ENCODE data around the gene SAMSN1.
"Not testable (repeated sequence)": the region's sequence is repeated elsewhere in the genome, so short reads cannot be mapped to it uniquely, and the experiment has no call there.

Gene SAMSN1

DNA sequence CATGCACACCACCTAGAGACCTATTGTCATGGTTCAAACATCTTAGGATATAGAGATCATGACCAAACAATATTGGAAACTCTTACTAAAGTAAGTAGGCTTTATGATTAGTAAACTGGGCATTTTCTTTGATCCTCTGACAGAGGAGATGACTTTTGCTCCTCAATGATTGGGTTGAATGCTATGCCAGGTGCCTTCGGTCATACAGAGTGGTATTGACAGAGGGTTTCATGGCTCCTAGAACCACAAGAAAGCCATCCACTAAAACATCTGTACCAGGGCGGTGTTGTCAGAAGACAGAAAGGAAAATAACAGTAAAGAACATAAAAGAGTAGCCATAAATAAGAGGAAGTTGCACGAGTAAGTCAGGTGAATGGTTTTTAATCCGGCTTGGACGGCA lies 20.8 kb upstream of the SAMSN1 start:
- DNase-seq (ENCODE audit: low read depth), result no peak

DNA sequence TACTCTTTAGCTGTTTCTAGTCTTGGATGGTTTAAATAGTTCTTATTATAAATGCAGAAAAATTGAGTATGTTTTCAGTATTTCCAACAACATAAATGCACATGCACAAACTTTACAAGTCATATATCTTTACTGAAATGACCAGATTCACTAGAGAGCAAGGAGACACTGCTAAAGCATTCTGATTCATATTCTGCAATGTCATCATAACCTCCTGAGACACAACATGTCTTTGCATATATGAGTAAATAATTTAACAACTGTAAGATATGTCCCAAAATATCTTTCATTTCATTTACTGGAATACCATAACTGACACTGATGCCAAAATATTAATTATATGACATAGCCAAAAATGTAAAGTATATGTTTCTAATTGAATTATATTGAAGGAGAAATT lies 16.8 kb upstream of the SAMSN1 start:
- no peak for DNase-seq (ENCODE audit: low read depth)

DNA sequence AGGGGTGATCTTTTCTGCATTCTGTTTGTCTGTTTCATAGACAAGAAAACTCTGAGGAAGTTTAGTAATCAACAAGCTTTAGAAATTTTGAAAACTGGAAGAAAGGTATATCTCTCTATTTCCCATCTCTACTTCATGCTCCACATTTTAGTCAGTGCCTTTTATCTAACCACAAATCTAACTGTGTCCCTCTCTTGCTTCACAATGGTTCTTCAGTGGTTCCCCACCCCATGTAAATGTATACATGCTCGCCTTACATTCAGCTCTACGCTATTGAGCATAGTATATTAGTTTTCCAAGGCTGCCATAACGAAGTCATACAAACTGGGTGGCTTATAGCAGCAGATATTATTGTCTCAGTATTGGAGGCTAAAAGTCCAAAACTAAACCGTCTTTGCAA lies 14.4 kb upstream of the SAMSN1 start:
- no peak for DNase-seq (ENCODE audit: low read depth)

DNA sequence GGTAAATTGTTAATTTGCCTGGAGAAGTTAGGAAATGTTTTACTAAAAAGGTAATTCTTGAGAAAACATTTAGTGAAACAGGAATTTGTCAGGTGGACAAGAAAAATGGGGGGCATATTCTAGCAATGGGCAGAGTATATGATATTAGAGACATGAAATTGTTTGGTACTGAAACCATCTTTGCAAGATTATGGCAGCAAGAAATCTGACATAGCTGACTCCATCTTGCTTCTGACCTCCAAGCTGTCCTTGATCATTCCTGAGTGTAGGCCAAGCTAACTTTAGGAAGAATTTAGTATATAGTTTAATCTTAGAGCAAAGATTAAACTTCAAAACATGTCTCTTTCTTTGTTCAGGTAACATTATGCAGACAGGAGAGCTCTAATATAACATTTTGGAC lies 14.0 kb upstream of the SAMSN1 start:
- DNase-seq (ENCODE audit: low read depth), result no peak

DNA sequence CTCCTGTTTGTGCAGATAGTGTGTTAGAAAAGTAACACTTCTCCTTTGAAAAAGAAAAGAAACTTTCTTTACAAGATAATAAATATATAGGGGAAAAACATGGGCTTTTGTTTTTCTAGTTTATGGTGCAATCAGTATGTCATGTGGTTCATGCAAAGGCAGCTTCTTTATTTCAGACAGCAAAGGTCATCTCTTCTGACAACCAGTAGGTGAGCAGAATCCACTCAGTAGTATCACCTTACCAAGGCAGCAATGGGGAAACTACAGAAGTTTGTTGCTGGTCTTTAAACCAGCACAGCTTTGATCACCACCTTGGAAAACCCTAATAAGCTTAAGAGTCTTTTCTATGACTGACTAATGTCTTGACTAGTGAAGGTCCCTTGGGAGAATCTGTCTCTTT lies 13.0 kb upstream of the SAMSN1 start:
- DNase-seq (ENCODE audit: low read depth), result no peak

DNA sequence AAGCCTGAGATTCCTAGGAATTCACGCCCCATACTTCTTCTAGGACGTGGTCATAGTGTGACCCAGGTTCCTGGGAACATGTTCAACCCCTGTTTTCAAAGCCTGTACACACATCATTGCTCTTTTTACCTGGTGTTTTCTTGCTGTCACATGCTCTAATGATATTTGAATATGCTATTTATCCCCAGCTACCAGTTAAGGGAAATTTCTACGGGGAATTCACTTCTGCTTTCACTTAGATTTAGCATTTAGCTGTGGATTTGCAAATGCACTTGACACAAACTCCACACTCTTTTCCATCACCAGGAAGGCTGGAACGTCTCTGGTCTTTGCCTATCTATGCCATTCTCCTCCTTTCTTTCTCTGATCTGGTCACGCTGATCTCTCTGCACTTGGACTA lies 11.3 kb upstream of the SAMSN1 start:
- DNase-seq (ENCODE audit: low read depth), result no peak

DNA sequence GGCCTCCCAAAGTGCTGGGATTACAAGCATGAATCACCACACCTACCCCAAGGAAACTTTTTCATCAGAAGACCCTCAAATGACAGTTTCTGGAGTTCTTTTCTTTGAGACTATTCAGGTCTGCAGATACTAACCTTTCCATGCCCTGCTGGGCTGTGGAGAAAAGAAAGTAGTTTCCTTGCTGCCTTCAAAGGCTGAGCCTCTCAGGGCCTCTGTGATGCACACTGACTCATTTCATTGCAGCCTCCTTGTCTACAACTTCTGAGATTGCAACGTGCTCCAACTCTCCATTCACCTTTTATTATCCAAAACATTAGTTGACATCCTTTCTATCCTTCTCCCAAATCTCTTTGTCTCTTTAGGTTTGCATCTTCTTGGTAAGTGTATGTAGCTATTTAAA lies 8.8 kb upstream of the SAMSN1 start:
- DNase-seq (ENCODE audit: low read depth), result no peak

DNA sequence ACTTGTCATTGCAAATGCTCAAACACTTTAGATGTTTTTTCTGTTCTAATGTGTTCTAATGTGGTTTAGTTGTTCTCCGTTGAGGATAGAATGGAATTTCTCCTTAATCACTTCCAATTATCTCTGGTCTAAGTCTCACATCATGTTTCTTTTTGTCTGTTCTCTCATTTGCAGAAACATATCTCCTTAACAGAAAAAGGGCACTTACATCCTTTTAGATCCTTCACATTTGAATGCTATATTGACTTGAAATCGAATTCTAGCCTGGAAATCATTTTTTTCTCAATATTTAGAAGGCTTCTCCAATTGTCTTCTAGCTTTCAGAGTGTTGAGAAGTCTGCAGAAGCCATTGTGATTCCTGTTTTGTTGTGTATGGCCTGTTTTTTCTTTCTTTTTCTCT lies 7.3 kb upstream of the SAMSN1 start:
- DNase-seq (ENCODE audit: low read depth), result no peak

DNA sequence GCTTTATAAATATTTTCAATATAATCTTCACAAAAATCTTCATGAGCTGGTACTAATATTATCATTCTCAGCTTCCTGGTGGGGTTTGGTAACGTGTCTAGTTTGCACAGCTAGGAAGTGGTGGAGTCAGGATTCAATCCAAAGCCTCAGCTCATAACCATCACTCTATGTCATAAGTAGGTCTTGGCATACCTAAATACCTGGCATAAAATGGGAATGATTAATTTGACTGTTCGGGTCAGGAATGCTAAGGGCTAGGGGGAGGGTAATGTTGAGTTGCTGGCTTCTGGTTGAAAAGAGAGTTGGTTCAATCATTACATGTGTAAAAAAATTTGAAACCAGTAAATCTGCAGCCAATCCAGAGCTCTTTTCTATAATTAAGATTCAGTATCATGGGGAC lies 5.6 kb upstream of the SAMSN1 start:
- no peak for DNase-seq (ENCODE audit: low read depth)

DNA sequence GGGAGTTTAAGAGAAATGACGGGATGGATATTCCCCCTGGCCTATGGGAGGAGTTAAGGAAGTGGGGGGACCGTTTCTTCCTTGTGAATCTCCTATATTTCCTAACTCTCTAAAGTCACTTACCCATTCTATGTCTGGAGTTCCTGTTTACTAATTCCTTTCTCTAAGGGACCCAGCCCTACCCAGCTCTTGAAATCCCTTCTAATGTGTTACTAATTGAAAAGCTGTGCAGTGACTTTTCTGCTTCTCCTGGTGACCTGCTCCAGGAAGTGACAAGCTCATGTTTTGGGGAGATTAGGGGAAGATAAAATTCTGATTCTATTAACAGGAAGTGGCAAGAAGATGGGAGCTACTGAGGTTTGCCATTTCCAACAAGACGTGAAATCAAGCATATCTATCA lies 4.0 kb upstream of the SAMSN1 start:
- no peak for DNase-seq (ENCODE audit: low read depth)

DNA sequence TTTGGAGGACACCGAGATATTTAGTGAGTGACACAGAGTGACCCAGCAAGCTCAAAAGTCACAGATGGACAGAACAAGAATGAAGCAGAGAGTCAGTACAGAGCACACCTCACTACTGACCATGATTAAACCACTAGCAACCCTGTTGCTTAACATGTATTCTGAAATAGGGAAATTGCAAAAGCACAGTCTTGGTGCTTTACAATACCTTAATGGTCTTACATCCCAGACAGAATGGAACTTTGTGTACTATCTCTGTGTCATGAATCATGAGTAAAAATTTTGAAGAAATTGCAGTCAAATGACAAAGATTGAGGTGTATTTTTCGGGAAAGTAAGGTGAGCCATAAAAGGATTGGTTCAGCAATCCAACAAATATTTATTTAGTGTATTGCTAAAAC lies 2.7 kb upstream of the SAMSN1 start:
- no peak for DNase-seq (ENCODE audit: low read depth)

DNA sequence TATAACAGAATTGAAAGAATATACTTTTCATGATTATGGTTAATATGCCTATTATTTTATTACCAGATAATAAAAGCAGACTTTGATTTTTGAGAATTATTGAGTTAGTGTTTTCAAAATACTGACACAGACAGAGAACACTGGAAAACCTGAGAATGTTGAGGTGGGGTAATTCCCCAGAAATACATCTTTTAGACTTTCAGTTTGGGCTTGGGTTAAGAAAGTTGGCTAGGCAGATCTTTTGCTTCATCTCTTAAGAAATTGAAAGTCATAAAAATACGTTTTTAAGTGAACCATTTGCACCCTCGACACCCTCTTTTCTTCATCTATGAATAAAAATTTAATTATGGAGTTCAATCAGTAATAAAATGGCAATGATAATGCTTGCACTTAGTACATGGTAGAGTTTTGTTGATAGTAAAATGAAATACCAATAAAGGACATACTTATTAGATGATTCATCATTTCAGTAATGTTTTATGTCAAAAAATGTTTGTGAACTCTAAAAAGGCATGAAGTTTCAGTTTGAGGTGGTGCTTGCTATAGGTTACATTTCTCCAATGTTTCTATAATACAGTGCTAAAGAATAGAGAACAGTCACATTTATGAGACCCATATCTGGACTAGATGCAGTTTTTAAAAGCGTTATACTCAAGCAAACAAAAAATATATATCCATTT lies 1.9 kb upstream of the SAMSN1 start:
- DNase-seq (ENCODE audit: low read depth), result no peak

DNA sequence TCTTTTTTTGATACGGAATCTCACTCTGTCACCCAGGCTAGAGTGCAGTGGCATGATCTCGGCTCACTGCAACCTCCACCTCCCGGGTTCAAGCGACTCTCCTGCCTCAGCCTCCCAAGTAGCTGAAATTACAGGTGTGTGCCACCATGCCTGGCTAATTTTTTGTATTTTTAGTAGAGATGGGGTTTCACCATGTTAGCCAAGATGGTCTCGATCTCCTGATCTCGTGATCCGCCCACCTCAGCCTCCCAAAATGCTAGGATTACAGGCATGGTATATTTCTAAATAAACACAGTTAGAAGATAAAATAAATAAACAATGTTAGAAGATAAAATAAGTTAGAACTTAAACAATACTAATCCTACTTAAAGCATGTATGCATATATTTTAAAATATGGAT lies 604 bp upstream of the SAMSN1 start:
- not testable (repeated sequence) for DNase-seq (ENCODE audit: low read depth)

DNA sequence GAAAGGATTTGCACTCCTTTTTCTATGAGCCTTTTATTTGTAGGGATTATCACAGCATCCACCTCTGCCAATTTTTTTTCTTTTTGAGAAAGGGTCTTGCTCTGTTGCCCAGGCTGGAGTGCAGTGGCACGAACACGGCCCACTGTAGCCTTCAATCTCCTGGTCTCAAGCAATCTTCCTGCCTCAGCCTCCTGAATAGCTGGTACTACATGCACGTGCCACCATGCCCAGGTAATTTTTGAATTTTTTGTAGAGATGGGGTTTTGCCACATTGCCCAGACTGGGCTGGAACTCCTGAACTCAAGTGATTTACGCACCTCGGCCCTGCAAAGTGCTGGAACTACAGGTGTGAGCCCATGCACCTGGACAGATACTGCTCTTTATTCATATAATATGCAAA lies 2.1 kb downstream of the SAMSN1 start:
- no peak for DNase-seq (ENCODE audit: low read depth)

DNA sequence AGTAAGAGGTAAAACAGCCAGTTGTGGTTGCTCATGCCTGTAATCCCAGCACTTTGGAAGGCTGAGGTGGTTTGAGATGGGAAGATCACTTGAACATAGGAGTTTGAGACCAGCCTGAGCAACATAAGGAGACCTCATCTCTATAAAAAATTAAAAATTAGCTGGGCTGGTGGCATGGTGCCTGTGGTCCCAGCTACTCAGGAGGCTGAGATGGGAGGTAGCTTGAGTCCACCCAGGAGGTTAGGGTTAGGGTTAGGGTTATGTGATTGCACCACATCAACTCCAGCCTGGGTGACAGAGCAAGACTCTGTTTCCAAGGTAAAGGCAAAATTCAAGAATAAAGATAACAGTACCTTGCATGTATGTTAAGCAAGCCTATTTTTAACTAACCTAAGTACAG lies 3.5 kb downstream of the SAMSN1 start:
- DNase-seq (ENCODE audit: low read depth), result no peak

DNA sequence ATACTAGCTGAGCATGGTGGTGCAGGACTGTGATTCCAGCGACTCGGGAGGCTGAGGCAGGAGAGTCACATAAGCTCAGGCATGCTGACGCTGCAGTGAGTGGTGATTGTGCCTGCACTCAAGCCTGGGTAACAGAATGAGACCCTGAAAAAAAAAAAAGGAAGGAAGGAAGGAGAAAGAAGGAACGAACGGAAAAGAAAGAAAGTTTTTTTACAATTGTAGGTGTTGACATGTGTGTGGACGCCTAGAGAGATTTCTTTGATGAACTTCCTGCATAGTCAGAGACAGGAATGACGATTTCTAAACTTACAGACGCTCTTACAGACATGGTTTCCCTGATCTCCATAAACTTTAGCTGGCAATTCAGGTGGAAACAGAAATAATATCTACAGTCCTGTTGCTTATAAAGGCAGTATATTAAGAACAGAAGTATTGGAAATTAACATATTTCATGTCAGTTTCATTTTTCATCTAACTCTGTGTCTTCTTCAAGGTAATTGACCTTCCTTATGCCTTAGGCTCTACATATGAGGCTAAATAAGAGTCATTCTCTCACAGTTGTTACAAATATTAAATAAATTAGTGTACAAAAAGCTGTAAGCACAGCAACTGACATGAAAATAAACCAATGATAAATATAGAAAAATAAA lies 4.1 kb downstream of the SAMSN1 start:
- DNase-seq (ENCODE audit: low read depth), result no peak

DNA sequence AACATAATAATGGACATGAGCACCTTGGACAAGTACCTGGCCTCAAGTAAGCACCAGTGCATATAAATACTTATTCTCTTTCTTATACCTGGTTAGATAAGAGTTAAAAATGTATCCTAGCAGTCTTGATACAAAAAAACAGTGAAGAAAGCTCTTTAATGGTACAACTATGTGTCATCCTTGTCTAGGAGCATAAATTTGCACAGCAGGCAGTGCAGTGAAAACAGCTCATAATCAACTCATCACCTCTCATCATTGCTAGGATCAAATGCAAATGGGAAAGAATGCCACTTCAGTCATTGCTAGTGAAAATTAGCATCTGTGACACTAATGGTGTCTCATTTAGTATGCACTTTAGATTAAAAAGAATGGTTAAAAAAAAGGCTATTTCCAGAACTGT lies 7.6 kb downstream of the SAMSN1 start:
- no peak for DNase-seq (ENCODE audit: low read depth)

DNA sequence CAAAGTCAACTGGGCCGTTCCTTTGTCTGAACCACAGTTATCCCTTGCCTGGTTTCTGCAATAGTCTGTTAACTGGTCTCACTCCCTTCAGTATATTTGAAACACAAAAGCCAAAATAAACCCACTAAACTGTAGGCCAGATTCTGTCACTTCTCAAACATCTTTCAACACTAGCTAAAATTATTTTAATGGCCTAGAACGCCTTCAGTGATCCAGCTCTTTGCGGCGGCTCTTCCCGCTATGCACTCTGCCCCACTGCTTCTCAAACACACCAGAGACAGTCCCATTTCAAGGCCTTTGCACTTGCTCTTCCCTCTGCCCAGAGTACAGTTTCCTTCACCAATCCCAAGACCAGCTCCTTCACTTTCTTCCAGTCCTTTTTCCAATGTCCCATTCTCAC lies 9.2 kb downstream of the SAMSN1 start:
- DNase-seq (ENCODE audit: low read depth), result no peak

DNA sequence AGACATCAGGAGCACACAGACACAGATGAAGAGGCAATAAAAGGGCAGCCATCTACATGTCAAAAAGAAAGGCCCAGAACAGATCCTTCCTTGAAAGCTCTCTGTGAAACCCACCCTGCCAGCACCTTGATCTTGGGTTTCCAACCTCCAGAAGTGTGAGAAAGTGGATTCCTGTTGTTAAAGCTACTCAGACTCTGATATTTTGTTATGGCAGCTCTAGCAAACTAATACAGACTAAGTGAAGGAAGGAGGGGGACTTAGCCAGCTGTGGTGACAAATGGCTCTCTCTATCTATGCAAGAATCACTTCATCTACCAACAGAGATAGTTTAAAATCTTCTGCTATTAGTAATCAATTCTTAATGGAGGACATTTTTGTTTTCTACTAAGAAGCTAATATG lies 10.4 kb downstream of the SAMSN1 start:
- no peak for DNase-seq (ENCODE audit: low read depth)

DNA sequence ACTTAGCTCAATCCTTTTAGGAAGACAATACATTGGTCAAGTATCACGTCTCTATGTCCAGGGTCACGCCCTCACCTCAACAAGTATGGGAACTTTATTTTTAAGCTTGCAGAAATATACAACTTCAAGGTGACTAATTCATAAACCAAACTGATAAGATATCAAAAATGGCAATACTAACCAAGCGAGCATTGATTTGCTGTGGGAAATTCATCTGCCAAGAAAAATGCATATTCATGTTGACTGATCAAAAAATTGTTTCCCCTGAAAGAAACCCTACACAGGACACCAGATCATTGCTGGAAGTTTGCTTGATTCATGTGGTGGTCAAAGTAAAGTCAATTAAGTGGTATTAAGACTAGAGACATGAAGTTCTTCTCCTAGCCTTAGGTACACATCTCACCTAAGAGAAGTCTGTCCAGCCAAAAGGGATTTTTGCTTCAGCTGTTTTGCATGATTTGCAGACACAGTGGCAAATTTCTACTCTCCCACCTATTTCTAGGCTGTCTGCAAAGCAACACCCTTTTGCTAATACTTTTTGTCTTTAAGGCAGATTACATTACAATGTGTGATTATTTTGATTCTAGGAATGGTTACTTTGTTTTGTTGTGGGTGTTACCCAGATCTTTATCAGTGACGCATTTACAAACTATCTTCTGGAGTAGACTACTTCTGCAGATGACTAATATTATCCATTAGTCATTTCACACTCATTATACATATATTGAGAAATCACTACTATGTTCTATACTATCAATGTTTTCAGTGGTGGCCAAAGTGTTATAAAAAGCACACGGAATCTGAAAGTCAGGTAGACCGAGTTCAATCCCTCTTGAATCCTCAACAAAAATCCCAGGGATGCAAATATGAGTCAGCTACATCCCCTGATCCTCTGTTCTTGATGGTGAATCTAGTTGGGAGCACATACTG lies 12.4 kb downstream of the SAMSN1 start:
- no peak for DNase-seq (ENCODE audit: low read depth)

DNA sequence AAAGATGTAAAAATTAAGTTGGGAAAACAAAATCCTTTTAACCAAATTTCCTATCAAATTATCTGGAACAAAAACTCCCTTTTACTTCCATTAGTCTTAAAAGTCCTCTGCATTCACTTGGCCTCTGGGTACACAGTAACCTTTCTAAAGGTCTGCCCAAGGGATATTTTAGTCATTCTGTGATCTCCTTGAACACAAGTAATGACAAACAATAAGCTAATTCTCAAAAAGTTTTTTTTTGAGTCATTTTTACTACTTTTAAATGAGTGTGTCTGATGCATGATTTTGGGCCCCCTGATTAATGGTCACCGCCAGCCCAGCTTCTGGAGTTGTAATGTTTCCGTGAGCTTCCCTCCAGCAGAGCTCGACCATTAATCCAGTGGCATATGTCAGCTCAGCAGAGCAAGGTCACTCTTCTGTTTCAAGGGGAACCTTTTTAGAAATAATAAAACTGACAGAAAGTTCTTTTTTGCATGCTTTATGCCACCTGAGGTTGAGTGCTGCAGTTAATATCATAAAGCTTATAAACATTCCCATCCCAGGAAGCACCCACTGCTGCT lies 14.3 kb downstream of the SAMSN1 start:
- no peak for DNase-seq (ENCODE audit: low read depth)

DNA sequence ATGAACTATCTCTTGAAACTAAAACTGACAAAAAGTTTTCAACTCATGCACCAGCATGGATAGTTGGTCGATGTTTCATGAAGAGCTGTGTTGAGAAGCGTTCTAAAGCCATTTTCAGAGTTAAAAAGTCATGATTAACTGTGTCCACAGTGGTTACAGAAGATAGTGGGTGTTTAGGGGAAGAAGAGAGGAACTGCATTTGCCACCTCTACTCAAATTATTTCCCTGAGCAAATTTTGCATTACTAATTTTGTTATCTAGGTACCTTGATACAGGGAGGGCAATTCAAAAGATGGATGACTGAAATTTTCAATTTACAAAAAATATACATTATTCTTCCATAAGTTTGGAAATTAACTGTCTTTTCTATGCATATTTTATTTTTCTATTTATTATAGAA lies 15.5 kb downstream of the SAMSN1 start:
- no peak for DNase-seq (ENCODE audit: low read depth)

DNA sequence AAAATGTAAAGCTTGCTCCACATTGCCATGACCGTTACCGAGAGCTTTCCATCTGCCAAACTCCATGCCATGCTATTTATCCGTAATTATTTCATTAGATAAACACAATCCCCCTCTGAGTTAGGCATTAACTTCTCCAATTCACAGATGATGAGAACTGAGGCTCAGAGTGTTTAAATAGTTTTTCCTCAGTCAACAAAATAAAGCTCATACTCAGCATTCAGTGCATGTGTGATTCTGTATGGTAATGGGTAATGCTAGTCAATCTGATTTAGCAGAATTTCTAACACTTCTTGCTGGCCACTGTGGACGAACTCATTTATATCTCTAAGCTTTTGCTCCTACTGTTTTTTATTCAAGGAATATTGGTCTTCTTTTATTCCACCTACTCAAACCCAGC lies 17.3 kb downstream of the SAMSN1 start:
- no peak for DNase-seq (ENCODE audit: low read depth)
